Fibroblast of skin of abdomen (primary cell): ENCODE data around the gene RPS14. TPM values are rescaled to one million over a fixed set of nuclear protein-coding genes. Genes with fewer than 3 reads are reported as not detected.
A peak's percentile ranks its signal among the peaks of the same experiment; 100 is the strongest.

Experiments
- DNase-seq: peaks from one replicate; pipeline ENCODE4 v3.0.0-alpha.2; 2013
- polyA plus RNA-seq, 2 experiments: library from polyadenylated mRNA; unstranded; fragments of 120-200 nt; gene quantifications; one replicate each; pipeline ENCODE4 v1.2.1, GENCODE V29; 2013; ENCODE audit not compliant: insufficient read length in 2 of 2

RPS14 gene
- polyA plus RNA-seq (2013, experiment 1 of 2; ENCODE audit: insufficient read length), result 1,993 TPM
- polyA plus RNA-seq (2013, experiment 2 of 2; ENCODE audit: insufficient read length), result 2,002 TPM

DNA sequence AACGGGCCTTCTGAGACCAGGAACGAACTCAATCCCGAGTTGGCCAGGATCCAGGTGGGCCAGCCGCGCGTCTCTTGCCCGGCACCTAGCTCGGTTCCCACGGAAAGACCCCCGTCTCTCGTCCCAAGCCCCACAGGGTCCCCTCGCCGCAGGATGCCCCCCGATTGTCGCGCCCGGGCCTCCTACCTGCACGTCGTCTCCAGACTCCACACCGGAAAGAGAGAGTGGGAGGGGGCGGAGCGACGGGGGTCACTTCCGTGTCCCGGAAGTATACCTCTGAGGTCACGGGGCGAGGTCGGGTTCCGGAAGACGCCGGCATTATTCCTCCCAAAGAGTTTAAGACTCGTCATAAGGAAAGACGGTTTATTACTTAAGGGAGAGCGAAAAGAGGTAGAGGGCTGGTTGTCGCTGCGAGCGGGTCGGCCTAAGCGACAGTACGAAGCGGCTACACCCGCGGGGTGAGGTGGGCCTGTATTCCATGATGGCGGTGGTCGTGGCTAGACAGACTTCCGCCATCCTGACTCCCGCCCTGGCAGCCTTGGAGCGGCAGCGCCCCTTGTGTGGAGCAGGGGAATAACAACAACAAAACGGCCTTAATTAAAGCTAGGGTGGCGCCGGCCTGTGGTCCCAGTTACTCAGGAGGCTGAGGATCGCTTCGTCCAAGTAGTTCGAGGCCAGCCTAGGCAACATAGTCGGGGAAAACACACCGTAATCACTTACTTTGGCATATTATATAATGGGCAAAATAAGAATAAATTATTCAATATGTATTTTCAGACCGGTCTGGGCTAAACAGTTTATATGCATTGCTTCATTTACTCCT lies at the start of gene RPS14:
Gene RPS14 (minus strand): TSS at position 223 of the 823 bp plus-strand sequence. CDS start 2,006 bp downstream, outside the sequence.
- DNase-seq, result peak; percentile 94

DNA sequence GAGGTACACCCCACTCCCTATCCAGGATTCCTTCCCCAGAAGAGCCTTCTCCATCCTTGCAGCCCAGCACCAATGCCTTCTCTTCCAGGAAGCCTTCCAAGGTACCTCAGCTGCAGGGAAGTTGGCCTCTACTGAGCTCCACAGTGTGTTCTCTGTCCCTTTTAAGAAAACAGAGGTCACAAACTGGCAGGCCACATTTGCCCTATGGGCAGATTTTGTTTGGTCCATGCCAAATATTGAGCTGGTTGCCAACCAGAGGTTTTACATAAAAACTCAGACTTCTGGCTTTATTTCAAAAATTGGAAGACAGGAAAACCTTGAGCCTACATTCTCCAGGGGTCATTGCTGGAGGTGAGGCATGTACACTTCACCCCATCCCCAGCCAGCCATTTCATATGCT lies 49.4 kb upstream of the RPS14 start:
- no peak for DNase-seq

DNA sequence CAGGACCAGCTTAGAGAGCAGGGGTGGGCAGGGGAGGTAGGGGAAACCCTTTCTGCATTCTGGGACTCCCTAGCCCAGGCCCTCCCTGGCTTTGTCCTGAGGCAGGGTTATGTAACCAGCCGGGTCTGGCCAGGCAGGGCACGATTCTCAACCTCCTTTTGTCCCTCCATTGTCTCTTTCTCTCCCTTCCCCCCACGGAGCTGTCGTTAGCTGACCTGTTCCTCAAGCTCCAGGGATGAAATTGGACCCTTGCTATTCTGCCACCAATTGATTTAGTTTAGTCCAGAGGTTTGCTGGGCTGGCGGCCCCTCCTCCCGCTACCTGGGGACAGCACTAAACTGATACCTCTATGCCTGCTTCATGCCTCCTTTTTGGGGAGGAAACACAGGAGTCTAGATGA lies 49.0 kb upstream of the RPS14 start:
- DNase-seq, result no peak

DNA sequence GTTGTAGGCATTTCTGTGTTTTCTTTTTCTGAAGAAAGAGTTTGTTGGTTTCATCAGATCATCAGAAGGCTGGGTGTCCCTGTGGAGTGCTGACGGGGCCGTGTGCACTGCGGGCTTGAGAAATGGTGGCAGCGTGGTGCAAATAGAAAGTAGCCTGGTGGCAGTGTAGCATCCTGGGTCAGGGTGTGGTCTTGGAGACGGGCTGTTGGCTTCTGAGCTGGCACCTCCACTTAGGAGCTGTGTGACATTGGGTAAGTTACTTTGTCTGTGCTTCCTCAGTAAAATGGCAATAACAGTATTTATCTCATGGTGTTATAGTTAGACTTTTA lies 48.4 kb upstream of the RPS14 start:
- DNase-seq, result no peak

DNA sequence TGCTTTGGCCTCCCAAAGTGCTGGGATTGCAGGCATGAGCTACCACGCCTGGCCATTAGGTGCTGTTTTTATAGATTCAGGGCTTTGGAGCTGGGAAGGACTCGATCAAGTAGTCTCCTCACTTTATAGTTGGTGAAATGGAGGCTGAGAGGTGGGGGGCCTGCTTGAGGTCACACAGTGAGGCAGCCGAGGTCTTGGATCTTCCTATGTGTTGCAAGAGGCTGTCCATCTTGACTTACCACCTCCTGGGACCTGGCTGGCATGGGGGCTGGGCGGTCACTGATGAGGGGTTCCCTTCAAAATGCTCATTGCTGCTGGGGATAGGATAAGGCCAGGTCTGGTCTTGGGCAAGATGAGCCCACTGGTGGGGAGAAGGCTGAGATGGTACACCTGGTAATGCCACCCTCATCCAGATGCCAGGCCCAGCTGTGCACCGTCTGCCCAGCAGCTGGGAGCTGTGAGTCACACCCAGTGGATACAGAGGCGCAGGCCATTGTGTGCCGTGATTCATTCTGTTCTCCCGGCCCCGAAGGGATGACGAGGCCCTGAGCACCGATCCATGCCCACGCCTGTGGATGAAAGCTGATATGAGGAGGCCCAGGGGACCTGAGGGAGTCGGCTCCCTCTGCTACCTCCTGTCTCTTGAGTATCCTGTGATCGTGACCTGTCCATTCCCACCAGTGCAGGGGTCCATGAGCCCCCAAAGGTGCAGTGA lies 47.9 kb upstream of the RPS14 start:
- peak; percentile 91 for DNase-seq

DNA sequence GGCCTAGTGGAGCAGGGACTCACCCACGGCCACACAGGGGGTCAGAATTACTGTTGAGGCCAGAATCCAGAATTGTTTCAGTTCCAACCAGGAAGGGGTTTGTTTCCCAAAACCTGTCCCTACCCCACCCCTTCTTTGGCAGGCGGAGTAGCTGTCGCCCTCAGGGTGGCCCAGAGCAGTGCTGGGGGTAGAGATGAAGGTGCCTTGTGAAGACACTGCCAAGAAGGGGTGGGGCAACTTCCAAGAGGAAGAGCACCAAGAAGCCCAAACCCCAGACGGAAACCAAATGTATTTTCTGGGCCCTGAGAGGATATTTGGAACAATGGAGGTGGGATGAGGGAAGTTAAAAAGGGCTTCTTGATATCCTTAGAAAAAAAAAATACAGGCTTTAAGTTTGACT lies 47.0 kb upstream of the RPS14 start:
- DNase-seq, result no peak

DNA sequence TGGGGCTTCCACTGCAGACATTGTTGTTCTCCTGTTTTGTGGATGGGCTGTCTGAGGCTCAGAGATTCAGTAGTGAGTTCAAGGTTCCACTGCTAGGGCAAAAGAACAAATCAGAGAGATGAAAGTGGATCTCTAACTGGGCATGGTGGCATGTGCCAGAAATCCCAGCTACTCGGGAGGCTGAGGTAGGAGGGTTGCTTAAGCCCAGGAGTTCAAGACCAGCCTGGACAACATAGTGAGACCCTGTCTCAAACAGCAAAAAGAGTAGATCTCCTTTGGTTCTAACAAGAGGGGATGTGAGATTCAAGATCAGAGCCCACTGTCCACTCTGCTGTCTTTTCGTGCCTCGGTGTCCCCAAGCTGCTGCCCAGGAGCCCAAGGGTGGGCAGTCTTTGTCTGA lies 46.6 kb upstream of the RPS14 start:
- no peak for DNase-seq

DNA sequence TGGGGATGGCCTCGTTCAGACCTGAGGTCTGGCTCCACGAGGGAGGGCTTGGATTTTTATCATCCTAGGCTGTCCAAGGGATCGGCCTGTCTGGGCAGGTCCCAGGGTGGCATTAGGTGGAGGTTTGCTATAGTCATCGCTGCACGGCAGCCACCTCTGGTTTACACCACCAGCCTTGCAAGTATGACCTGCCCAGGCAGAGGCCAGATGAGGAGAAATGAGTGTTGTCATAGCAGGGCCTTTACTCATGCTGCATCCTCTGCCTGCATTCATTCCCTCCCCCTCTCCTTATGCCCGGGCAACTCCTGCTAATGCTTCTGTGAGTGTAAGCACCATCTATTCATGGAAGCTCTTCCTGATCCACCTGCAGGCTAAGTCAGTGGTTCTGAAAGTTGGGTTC lies 43.1 kb upstream of the RPS14 start:
- DNase-seq, result peak; percentile 66

DNA sequence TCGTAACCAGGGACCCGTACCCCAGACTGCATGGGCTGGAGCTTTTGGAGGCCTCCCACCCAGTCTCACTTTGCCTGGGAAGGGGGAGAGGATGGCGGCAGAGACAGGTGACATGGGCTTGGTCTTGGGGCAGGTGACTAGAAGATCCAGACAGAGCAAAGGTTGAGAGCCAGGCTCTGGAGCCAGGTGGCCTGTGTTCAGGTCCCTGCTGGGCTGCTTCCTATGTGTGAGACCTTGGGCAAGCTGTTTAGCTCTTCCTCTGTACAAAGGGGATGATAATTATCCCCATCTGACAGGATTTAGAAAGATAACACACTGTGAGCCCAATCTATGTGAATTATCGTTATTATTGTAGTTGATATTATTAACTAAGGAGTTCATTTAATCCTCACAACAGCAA lies 42.3 kb upstream of the RPS14 start:
- DNase-seq, result no peak

DNA sequence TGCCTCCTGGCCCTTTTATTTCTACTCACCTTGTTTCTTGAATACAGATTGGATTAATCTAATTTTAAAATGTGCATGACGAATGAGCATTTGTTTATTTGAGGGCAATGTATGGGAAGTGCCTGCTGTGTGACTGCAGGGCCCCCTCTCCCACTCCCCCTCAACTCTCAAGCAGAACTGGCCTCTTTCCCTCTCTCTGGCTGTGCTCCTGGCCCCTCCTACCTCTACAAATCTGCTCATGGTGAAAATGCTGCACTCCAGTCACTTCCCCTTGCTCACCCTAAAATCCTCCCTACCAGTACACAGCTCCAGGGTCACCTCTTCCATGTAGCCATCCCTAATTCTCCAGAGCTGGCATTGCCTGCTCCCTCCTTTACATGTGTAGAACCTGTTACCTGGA lies 41.2 kb upstream of the RPS14 start:
- DNase-seq, result no peak

DNA sequence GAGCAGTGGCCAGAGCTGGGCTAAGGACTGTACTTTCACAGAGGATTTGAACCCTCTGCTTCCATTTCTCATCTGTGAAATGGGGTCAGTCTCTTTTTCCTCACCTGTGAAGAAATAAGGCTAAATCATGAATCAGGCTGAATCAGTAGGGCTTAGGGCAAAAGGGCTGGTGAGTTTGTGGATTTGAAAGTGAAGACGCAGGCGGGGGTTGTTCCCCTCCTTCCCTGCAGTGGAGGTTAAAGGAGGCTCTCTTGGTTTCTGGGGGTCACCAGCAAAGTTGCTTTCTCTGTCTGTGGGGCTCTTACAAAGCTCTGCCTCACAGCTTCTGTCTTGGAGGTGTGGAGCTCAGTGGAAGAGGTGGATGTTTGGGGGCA lies 40.7 kb upstream of the RPS14 start:
- DNase-seq, result no peak

DNA sequence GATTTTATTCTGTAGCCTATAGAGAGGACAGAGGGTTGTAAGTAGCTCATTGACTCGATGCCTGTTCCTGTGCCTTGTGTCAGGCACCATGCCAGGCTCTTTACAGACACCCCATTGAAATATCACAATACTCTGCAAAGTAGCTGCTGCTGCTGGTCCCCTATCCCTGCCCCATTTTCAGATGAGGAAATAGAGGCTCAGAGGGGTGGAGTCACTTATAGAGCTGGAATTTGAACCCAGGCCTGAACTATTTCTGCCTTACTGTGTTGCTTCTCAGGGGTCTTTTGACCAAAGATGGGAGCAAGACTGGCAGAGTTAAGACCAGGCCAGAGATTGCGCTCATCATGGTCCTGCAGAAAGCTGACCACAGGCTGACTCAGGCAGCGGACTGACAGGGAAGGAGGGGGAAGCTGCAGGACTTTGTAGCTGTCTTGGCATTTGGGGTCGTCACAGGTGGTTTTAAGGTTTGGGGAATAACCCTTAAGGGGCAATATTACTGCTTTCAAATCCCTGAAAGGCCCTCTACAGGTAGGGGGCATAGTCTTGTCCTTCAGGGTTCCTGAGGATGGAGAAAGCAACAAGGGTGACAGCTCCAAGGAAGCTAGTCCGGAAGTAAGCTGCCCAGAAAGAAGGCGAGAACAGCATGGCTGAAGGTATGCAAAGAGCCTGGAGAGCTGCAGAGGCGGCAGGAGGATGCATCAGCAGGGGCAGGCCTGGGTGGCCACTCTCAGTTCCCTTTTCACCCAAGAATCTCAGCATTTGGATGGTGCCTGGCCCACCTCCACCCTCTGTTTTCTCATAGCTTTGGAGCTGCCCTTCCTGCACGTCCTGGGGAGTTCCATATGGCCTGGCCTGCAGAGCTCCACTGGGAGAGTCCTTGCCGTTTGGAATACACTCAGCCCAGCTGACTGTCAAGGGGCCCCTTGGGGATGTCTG lies 40.1 kb upstream of the RPS14 start:
- DNase-seq, result no peak

DNA sequence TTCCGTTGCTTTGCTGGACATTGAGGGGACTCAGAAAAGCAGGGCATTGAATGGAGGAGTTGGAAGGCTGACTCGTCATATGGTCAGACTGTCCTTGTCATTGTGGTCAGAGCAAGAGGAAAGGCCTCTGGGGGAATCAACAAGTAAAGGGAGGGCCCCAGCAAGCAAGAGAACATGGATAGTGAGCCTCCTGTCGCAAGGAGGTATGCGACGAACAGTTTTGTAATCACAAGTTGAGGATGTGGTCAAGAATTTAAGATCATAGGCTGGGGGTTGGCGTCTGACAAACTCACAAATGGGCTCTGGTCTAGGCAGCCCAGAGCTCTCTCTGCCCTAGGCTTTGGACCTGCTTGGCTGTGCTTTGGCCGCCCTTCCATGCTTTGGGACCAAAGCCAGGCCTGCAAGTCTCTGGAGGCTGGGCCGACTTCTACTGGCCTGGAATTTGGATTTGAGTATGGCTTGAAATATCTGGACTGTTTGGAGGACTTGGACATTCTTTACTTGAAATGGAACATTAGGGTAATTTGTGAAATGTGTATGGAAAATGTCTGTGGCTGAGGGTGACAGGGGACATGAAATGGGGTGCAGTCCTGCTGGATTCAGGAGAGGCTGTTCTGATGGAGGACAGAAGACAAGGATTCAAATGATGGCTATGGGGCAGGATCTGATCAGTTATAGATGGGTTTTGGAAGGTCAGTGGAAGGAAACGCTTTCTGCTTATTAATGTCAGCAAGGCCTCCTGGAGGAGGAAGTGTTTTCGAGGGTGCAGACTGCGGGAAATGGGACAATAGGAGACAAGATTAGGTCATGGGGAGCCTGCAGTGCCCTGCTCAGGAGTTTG lies 39.2 kb upstream of the RPS14 start:
- peak; percentile 75 for DNase-seq

DNA sequence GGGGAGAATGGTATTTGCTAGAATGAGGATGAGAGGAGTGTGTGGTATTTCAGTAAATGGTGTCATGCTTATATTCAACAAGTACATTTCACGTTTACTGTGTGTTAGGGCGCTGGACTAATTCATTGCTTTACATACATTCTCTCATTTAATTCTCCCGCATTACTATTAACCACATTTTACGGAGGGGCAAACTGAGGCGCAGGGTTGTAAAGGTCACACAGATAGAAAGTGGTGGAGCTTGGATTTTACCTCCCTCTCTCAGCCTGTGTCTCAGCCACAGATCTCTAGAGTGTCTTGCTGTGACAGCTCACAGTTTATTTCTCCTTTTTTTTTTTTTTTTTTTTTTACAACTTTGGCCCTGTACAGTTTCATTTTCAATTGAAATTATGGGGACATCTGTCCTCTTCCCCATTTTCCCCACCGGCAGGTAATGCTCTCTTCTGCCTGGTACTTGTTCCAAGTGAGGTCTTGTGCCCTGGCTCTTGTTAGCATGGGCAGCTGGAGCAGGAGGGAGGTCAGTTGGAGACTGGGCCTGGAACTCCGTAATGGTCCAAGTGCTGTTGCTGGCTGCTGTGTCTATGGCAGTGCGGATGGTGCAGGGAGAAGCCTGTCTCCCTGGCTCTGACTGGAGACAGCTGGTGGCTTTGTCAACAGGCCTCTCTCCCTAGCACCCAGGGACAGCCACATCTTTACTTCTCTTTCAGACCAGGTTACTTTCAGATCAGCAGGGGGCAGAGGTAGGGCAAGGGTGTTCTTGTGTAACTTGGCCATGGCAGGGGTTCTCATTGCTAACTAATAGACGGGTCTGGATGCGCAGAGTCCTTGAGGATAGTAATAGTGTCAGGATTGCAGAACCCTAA lies 37.9 kb upstream of the RPS14 start:
- DNase-seq, result peak; percentile 43

DNA sequence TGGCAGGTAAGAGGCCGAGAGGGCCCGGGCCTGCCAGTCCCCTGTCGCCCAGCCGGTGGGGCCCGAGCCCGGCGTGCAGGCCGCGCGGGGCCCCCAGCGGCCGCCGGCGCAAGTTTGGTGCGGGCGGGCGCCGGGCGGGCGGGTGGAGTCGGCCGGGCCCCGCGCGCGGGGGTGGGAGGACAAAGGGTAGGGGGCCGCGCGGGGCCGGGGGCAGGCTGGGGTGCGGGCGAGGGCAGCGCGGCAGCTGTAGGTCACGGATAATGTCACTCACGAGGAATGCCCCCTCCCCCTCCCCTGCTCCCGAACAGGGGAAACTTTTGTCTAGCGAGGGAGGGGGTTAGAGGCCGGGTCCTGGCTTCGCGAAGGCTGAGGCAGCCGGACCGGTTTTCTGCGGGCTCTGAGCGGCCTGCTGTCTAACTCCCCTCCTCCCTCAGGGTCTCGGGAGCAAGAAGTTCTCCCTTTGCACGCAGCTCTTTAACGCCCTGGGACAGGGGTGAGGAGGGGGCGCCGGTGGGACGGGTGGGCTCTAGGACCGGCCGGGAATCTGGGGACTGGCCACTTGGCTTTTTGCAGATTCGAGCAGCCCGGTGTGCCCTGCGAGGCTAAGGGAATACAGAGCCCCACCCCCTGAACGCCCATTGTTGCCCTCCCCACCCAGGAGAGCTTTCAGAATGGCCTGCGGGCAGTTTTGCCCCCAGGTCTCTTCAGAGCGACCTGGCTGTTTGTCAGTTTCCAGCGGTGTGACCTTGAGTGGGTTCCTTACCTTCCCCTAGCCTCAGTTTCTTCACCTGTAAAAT lies 37.1 kb upstream of the RPS14 start:
- DNase-seq, result peak; percentile 70

DNA sequence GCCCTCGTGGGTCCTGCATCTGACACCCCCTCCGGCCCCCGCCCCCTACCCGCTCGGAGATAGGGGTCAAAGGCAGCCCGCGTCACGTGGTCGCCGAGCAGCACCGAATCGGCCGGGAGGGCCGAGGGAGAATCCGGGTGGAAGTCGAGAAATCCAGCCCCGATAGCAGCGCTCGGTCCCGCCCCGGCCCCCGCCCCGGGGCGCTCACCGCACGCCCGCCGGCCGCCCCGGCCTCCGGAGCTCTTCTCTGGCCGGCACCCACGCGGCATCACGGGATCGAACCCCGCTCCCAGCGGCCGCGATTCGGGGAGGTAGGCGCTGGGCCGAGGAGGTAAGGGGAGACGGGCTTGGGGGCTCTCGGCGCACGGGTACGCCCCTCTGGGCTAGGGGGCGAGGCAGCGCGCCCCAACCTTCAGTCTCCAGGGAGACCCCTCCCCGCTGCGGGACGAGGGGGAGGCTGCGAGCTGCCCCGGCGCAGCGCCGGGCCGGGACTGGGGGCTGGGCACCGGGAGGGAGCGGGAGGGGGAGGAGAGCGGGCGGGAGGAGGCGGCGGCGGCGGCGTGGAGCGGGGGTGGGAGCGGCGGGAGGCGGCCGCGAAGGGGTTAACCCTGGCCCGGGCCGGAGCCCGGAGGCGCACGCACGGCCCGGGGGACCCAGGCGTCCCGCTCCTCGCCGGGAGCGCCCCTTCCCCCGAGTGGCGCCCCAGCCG lies 36.3 kb upstream of the RPS14 start:
- DNase-seq, result peak; percentile 66

DNA sequence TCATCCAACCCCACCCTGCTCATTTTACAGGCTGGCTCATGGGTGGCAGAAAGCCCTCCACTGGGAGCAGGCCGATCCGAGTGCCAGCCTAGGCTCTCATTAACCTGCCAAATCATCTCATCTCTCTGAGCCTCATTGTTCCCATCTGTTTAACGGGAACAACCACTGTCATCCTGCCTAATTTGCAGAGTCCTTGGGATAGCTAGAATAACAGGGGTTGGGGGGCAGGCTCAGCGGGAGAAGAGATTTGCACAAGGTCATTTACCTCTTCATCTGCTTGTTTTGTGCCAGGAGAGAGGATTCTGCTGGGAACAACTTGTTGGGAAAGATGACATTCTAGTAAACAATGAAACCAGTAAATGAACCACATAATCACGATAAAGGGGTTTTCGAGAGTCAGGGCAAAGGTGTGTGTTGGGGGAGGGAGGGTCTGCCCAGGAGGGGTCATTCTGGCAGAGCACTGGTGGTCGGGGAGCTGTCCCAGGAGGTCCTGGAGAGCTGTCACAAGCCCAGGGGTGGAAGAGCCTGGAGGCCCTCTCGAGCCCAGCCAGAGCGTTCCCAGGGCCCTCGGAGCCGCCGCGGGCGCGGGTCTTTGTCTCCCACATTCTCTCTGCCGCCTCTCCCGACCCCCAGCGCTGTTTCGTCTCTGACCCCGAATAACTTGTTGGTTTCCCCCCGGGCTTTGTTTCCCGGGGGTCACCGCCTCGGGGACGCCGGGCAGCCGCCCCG lies 35.6 kb upstream of the RPS14 start:
- no peak for DNase-seq

DNA sequence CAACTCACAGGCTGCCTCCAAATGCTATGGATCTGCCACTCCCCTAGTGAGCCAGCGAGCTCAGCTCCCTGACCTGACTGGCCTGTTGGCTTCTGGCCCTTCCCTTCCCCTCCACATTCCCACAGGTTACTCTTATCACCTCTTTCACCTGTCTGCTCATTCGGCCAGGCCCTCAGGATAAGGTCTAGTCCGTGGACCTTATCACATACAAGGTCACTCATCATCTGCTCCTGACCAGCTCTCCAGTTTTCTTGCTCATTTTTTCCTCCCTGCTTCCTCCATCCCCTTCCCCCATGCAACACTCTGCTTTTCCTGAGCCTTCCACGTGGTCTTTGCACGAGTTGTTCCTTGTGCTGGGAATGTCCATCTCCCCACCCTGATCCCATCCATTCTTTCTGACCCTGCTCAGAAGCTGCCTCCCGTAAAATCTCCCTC lies 32.5 kb upstream of the RPS14 start:
- no peak for DNase-seq

DNA sequence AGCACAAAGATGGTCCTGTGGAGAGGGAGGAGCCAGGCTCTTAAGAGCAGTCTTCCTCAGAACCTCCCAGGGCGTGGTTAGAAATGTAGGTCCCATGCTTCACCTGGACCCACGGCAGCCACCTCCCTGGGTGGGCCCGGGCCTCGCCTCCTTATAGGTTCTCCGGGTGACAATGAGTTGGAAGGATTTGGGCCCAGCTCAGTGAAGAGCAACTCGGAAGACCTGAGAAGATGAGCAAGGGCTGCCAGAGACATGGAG lies 32.1 kb upstream of the RPS14 start:
- DNase-seq, result no peak
